Caco-2 (cell line): ENCODE measurements around the gene BPIFA3. TPM values are rescaled to one million over a fixed set of nuclear protein-coding genes. Genes with fewer than 3 reads are reported as not detected.

Experiments used
- BruUV-seq: library from RNA; stranded (reverse); fragments of 400-500 nt; replicated peaks from 2 replicates; lab custom pipeline; 2021; lab: Mats Ljungman, UMichigan
- CTCF ChIA-PET: fragments of 300-600 bp; sonication (Branson Sonifier 250); formaldehyde crosslinking; loops from one replicate; lab custom pipeline; 2022; ENCODE audit warnings: antibody characterized with exemption; lab: Charles Lee
- POLR2A ChIA-PET: fragments of 300-600 bp; sonication (Branson Sonifier 250); formaldehyde crosslinking; loops from one replicate; lab custom pipeline; 2022; ENCODE audit warnings: antibody characterized with exemption; lab: Charles Lee
- DNase-seq, 2 experiments: peaks; one replicate each; pipeline versions ENCODE4 v3.0.0 to v3.0.0-alpha.2; 2020 to 2022
- H3K27me3 ChIP-seq: replicated peaks from 2 replicates; pipeline ENCODE4 v1.6.0; 2011; ENCODE audit warnings: low read length; ENCODE audit not compliant: control insufficient read depth, insufficient read depth
- H3K36me3 ChIP-seq: 2 replicates; pipeline ENCODE4 v1.5.1; 2011; ENCODE audit warnings: low read length; ENCODE audit not compliant: control insufficient read depth, insufficient read depth
- H3K4me1 ChIP-seq: fragments of 250-450 bp; sonication (Bioruptor Pico); 2 replicates; pipeline ENCODE4 v1.5.1; 2020; ENCODE audit warnings: mild to moderate bottlenecking
- H3K4me3 ChIP-seq: 2 replicates; pipeline ENCODE4 v1.5.1; 2011; ENCODE audit warnings: low read depth, mild to moderate bottlenecking, control low read depth, low read length
- H3K9me3 ChIP-seq: fragments of 250-450 bp; sonication (Bioruptor Pico); 2 replicates; pipeline ENCODE4 v1.5.1; 2020; ENCODE audit warnings: mild to moderate bottlenecking, moderate library complexity
- H3K27ac Mint-ChIP-seq: one replicate; pipeline ENCODE4 v1.8.0; 2022; ENCODE audit warnings: mixed read lengths; ENCODE audit not compliant: unreplicated experiment
- H3K27me3 Mint-ChIP-seq: one replicate; pipeline ENCODE4 v1.8.0; 2022; ENCODE audit warnings: mixed read lengths; ENCODE audit not compliant: insufficient read depth, unreplicated experiment
- H3K36me3 Mint-ChIP-seq: one replicate; pipeline ENCODE4 v1.8.0; 2022; ENCODE audit warnings: mild to moderate bottlenecking, mixed read lengths; ENCODE audit not compliant: insufficient read depth, unreplicated experiment
- H3K4me1 Mint-ChIP-seq: one replicate; pipeline ENCODE4 v1.8.0; 2022; ENCODE audit warnings: low read depth, mixed read lengths; ENCODE audit not compliant: unreplicated experiment
- H3K4me3 Mint-ChIP-seq: one replicate; pipeline ENCODE4 v1.8.0; 2022; ENCODE audit warnings: mild to moderate bottlenecking, moderate library complexity, mixed read lengths; ENCODE audit not compliant: unreplicated experiment
- H3K9me3 Mint-ChIP-seq: one replicate; pipeline ENCODE4 v1.8.0; 2022; ENCODE audit warnings: mixed read lengths; ENCODE audit not compliant: unreplicated experiment
- intact Hi-C: fragments of 100-400 bp; cut with micrococcal nuclease; formaldehyde crosslinking; loops from one replicate; pipeline ENCODE4 v1.10.0; 2022; ENCODE audit not compliant: unreplicated experiment
- total RNA-seq: library from RNA; stranded (reverse); gene quantifications from 2 replicates; pipeline ENCODE4 v1.2.3, GENCODE V29; 2022
- TF ChIP-seq, protein P1 (sequence below), 2 experiments: fragments of 200-600 bp in 1 of 2; IDR thresholded peaks; 1 replicate in 1 of 2; 2 replicates in 1 of 2; pipeline versions ENCODE4 v1.5.1 to v1.8.0; 2011 to 2022; ENCODE audit warnings: antibody characterized with exemption in 1 of 2, control low read depth in 1 of 2, inconsistent platforms in 1 of 2, low read depth in 1 of 2, low read length in 1 of 2, mild to moderate bottlenecking in 1 of 2, moderate library complexity in 1 of 2; ENCODE audit not compliant: insufficient read depth in 1 of 2, severe bottlenecking in 1 of 2, unreplicated experiment in 1 of 2

The BPIFA3 gene
- total RNA-seq, 1 experiment from 2014 or later, result not detected

DNA sequence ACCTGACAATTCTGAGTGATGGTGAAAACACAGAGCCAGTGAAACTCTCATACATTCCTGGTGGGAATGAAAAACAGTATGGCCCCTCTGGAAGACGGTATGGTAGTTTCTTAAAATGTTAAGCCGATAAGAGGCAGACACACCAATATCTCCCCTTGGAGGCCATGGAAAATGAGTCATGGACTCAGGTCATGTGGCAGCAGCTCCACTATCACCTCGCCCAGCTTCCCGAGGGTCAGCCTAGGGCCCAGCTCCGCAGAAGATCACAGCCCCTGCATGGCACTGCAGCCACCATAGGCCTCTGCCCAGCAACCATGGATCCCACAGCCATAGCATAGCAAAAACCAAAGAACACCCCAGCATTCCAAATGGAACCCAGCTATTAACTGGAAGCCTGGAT, 40.1 kb downstream of the BPIFA3 start:
- POLR2A ChIA-PET, result no interaction called here

DNA sequence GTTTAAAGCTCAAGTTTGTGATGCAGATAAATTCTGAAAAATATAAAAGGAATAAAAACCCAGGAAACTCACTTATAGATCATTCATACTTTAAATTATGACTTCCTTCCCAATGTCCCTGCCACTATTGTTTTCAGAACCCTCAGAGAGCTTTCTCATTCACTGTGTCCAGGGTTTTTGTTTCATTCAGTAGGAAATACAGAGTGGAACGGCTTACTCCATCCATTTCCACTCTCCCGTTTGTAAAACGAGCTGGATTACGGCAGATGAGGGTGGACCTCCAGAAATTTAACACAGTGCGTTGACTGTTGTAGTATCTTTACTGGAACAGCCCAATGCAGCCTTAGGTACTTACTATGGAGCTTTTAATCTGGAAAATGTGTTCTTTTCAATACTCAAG, 42.2 kb downstream of the BPIFA3 start:
- Histone ChIP-seq H3K4me1 (no peaks in the 10 kb centered on the region), H3K36me3 (no peaks in the 10 kb centered on the region), H3K9me3 (peaks cover 4% of the 10 kb centered on the region; the same call in 1 of the 2 replicates), H3K27me3 (no peaks in the 10 kb centered on the region), H3K4me3 (no peak overlapping the region)
- DNase-seq, result no peak
- peaks cover 20% of the 10 kb centered on the region for H3K27me3 Mint-ChIP-seq
- H3K36me3 Mint-ChIP-seq, result no peaks in the 10 kb centered on the region
- no TSS peak for BruUV-seq
- H3K4me3 Mint-ChIP-seq, result no peak overlapping the region
- POLR2A ChIA-PET, result no interaction called here
- no peaks in the 10 kb centered on the region for H3K4me1 Mint-ChIP-seq
- no peaks in the 10 kb centered on the region for H3K9me3 Mint-ChIP-seq
- CTCF ChIA-PET, result interaction anchor here (0.8 kb wide), 1 partner anchor 163 kb away, joined by 3 read pairs; no protein-coding TSS in a partner anchor
- TF ChIP-seq, protein P1, sequence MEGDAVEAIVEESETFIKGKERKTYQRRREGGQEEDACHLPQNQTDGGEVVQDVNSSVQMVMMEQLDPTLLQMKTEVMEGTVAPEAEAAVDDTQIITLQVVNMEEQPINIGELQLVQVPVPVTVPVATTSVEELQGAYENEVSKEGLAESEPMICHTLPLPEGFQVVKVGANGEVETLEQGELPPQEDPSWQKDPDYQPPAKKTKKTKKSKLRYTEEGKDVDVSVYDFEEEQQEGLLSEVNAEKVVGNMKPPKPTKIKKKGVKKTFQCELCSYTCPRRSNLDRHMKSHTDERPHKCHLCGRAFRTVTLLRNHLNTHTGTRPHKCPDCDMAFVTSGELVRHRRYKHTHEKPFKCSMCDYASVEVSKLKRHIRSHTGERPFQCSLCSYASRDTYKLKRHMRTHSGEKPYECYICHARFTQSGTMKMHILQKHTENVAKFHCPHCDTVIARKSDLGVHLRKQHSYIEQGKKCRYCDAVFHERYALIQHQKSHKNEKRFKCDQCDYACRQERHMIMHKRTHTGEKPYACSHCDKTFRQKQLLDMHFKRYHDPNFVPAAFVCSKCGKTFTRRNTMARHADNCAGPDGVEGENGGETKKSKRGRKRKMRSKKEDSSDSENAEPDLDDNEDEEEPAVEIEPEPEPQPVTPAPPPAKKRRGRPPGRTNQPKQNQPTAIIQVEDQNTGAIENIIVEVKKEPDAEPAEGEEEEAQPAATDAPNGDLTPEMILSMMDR (IDR thresholded peaks at IDR 0.05; ENCODE audit: insufficient read depth in 1 of 2, low read depth in 1 of 2, low read length in 1 of 2, severe bottlenecking in 1 of 2, unreplicated experiment in 1 of 2), result no peak
- intact Hi-C loops, result no loop called here
- H3K27ac Mint-ChIP-seq, result no peak overlapping the region

More for the DNA sequence above, 40.1 kb downstream of the BPIFA3 start:
- no peak for DNase-seq
- Mint-ChIP-seq H3K36me3 (no peaks in the 10 kb centered on the region), H3K27me3 (peaks cover 19% of the 10 kb centered on the region), H3K27ac (no peak overlapping the region), H3K4me1 (no peaks in the 10 kb centered on the region), H3K9me3 (no peaks in the 10 kb centered on the region), H3K4me3 (no peak overlapping the region)
- H3K27me3 ChIP-seq, result no peaks in the 10 kb centered on the region
- intact Hi-C loops, result no loop called here
- peaks cover 4% of the 10 kb centered on the region; the same call in 1 of the 2 replicates for H3K9me3 ChIP-seq
- no peaks in the 10 kb centered on the region for H3K36me3 ChIP-seq
- H3K4me1 ChIP-seq, result no peaks in the 10 kb centered on the region
- TF ChIP-seq, protein P1 (IDR thresholded peaks at IDR 0.05; ENCODE audit: insufficient read depth in 1 of 2, low read depth in 1 of 2, low read length in 1 of 2, severe bottlenecking in 1 of 2, unreplicated experiment in 1 of 2), result no peak
- CTCF ChIA-PET, result no interaction called here
- no TSS peak for BruUV-seq
- no peak overlapping the region for H3K4me3 ChIP-seq

DNA sequence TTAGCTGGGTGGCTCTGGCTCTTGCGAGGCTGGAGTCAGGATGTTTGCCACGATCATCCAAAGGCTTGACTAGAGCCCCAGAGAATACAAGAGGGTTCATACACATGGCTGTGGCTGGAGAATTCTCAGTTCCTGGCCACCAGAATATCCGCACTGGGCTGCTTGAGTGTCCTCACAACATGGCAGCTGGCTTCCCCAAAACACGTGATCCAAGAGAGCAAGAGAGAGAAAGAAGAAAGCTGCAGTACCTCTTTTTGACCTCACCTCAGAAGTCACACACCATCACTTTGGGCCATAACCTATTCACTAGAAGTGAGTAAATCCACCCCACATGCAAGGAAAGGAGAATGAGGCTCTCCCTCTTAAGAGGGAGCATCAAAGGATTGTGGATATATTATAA, 44.3 kb downstream of the BPIFA3 start:
- Mint-ChIP-seq H3K36me3 (no peaks in the 10 kb centered on the region), H3K27ac (no peak overlapping the region), H3K9me3 (no peaks in the 10 kb centered on the region), H3K4me1 (no peaks in the 10 kb centered on the region), H3K4me3 (no peak overlapping the region), H3K27me3 (peaks cover 11% of the 10 kb centered on the region)
- Histone ChIP-seq H3K4me3 (no peak overlapping the region), H3K9me3 (peaks cover 4% of the 10 kb centered on the region; the same call in 1 of the 2 replicates), H3K27me3 (peaks cover 2% of the 10 kb centered on the region; the same call in 1 of the 2 replicates), H3K4me1 (no peaks in the 10 kb centered on the region), H3K36me3 (no peaks in the 10 kb centered on the region)
- CTCF ChIA-PET, result interaction anchor here (0.6 kb wide), 1 partner anchor 38 kb away, joined by 3 read pairs; no protein-coding TSS in a partner anchor
- POLR2A ChIA-PET, result no interaction called here
- BruUV-seq, result no TSS peak
- intact Hi-C loops, result no loop called here
- TF ChIP-seq, protein P1 (IDR thresholded peaks at IDR 0.05; ENCODE audit: insufficient read depth in 1 of 2, low read depth in 1 of 2, low read length in 1 of 2, severe bottlenecking in 1 of 2, unreplicated experiment in 1 of 2), result no peak
- no peak for DNase-seq
